Parathyroid adenoma (tissue), 2 donors: ENCODE data around the gene ZMYM2.

ENCODE experiments used
- H2AFZ ChIP-seq: fragments of 300-600 bp; sonication (generic); one replicate; pipeline ENCODE4 v1.7.0; 2017; ENCODE audit warnings: antibody characterized with exemption, mild to moderate bottlenecking
- H3K27ac ChIP-seq: fragments of 300-600 bp; sonication (generic); one replicate; pipeline ENCODE4 v1.7.0; 2017
- H3K27me3 ChIP-seq: fragments of 300-600 bp; sonication (generic); one replicate; pipeline ENCODE4 v1.7.0; 2017; ENCODE audit warnings: low read length; ENCODE audit not compliant: control insufficient read depth, insufficient read depth
- H3K36me3 ChIP-seq: fragments of 300-600 bp; sonication (generic); one replicate; pipeline ENCODE4 v1.7.0; 2017; ENCODE audit warnings: low read length; ENCODE audit not compliant: control insufficient read depth, insufficient read depth
- H3K4me1 ChIP-seq: fragments of 300-600 bp; sonication (generic); one replicate; pipeline ENCODE4 v1.7.0; 2017; ENCODE audit warnings: control low read depth
- H3K4me2 ChIP-seq: fragments of 300-600 bp; sonication (generic); one replicate; pipeline ENCODE4 v1.7.0; 2017; ENCODE audit warnings: low read length
- H3K4me3 ChIP-seq: fragments of 300-600 bp; sonication (generic); one replicate; pipeline ENCODE4 v1.7.0; 2017; ENCODE audit warnings: low read depth, low read length
- H3K79me2 ChIP-seq: fragments of 300-600 bp; sonication (generic); one replicate; pipeline ENCODE4 v1.7.0; 2017; ENCODE audit warnings: control low read depth
- H3K9ac ChIP-seq: fragments of 300-600 bp; sonication (generic); one replicate; pipeline ENCODE4 v1.7.0; 2017; ENCODE audit warnings: mild to moderate bottlenecking
- H3K9me3 ChIP-seq: fragments of 300-600 bp; sonication (generic); one replicate; pipeline ENCODE4 v1.7.0; 2017; ENCODE audit warnings: low read length; ENCODE audit not compliant: control insufficient read depth
- CTCF ChIP-seq: fragments of 300-600 bp; sonication (generic); IDR thresholded peaks from one replicate; pipeline ENCODE4 v1.7.0; 2017; ENCODE audit warnings: antibody characterized with exemption, mild to moderate bottlenecking
- donor health status: primary hyperparathyroidism.

ZMYM2 gene

GRCh38 chr13:19958155-19959111, at the start of gene ZMYM2:
Gene ZMYM2, plus strand, starts transcription at chr13:19958727. Its CDS starts 34,346 bp downstream, at chr13:19993073.
- no peaks in the 10 kb centered on the region for H3K9me3 ChIP-seq
- H3K9ac ChIP-seq: peak within 1 kb of the TSS; percentile 73
- no peaks in the 10 kb centered on the region for H3K4me1 ChIP-seq
- H3K4me2 ChIP-seq: peak within 1 kb of the TSS; percentile 84
- no peak for TF ChIP-seq CTCF
- no peaks in the 10 kb centered on the region for H3K36me3 ChIP-seq
- peaks cover 2% of the 10 kb centered on the region for H3K79me2 ChIP-seq
- no peaks in the 10 kb centered on the region for H3K27me3 ChIP-seq
- H2AFZ ChIP-seq: peak within 1 kb of the TSS; percentile 96
- H3K4me3 ChIP-seq: peak within 1 kb of the TSS; percentile 57
- H3K27ac ChIP-seq: peak within 1 kb of the TSS; percentile 99

- H3K27ac ChIP-seq: no peak overlapping the region
- H3K79me2 ChIP-seq: no peaks in the 10 kb centered on the region
- no peaks in the 10 kb centered on the region for H3K4me1 ChIP-seq
- no peaks in the 10 kb centered on the region for H3K36me3 ChIP-seq
- H3K9ac ChIP-seq: no peak overlapping the region
- H3K4me3 ChIP-seq: no peak overlapping the region
- H3K9me3 ChIP-seq: no peaks in the 10 kb centered on the region
- no peak overlapping the region for H3K4me2 ChIP-seq
- H3K27me3 ChIP-seq: no peaks in the 10 kb centered on the region
- TF ChIP-seq CTCF: no peak
- no peak overlapping the region for H2AFZ ChIP-seq
Observed at GRCh38 chr13:19910336-19911072, 48.0 kb upstream of the ZMYM2 start.

- Histone ChIP-seq H3K4me2 (no peak overlapping the region), H2AFZ (peak overlapping the region; percentile 47), H3K36me3 (no peaks in the 10 kb centered on the region), H3K27ac (no peak overlapping the region), H3K9ac (no peak overlapping the region), H3K4me3 (no peak overlapping the region), H3K9me3 (no peaks in the 10 kb centered on the region), H3K79me2 (no peaks in the 10 kb centered on the region), H3K4me1 (no peaks in the 10 kb centered on the region), H3K27me3 (no peaks in the 10 kb centered on the region)
- TF ChIP-seq CTCF: peak; percentile 46
Observed at GRCh38 chr13:19927117-19927748, 31.3 kb upstream of the ZMYM2 start.

- no peak overlapping the region for H3K27ac ChIP-seq
- H3K27me3 ChIP-seq: no peaks in the 10 kb centered on the region
- no peaks in the 10 kb centered on the region for H3K36me3 ChIP-seq
- no peaks in the 10 kb centered on the region for H3K79me2 ChIP-seq
- TF ChIP-seq CTCF: no peak
- H3K9me3 ChIP-seq: no peaks in the 10 kb centered on the region
- H2AFZ ChIP-seq: no peak overlapping the region
- no peaks in the 10 kb centered on the region for H3K4me1 ChIP-seq
- no peak overlapping the region for H3K4me3 ChIP-seq
- H3K4me2 ChIP-seq: no peak overlapping the region
- no peak overlapping the region for H3K9ac ChIP-seq
Observed at GRCh38 chr13:19940106-19940505, 18.4 kb upstream of the ZMYM2 start.
